Mesendoderm (in vitro differentiated cells): ENCODE results near the gene PPAN.

Source experiments
- DNase-seq: peaks from one replicate; pipeline ENCODE4 v3.0.0; 2013
- H2AK5ac ChIP-seq: 2 replicates; pipeline ENCODE4 v1.6.1; 2013; ENCODE audit warnings: low read length, inconsistent platforms
- H2BK120ac ChIP-seq: 2 replicates; pipeline ENCODE4 v1.6.1; 2013; ENCODE audit warnings: low read depth, mild to moderate bottlenecking, low read length, moderate library complexity, mixed read lengths
- H2BK15ac ChIP-seq: replicated peaks from 2 replicates; pipeline ENCODE4 v1.6.1; 2013; ENCODE audit warnings: low read depth, mild to moderate bottlenecking, moderate library complexity
- H2BK5ac ChIP-seq: 2 replicates; pipeline ENCODE4 v1.6.1; 2013; ENCODE audit warnings: low read length, inconsistent platforms
- H3K18ac ChIP-seq: 2 replicates; pipeline ENCODE4 v1.6.1; 2013; ENCODE audit warnings: mild to moderate bottlenecking, low read length, mixed read lengths
- H3K23ac ChIP-seq: one replicate; pipeline ENCODE4 v1.6.1; 2013; ENCODE audit warnings: low read length
- H3K27ac ChIP-seq: 2 replicates; pipeline ENCODE4 v1.5.1; 2013; ENCODE audit warnings: low read depth, mild to moderate bottlenecking, inconsistent platforms, low read length, moderate library complexity
- H3K27me3 ChIP-seq: 2 replicates; pipeline ENCODE4 v1.6.1; 2013; ENCODE audit warnings: low read length, control low read depth, mild to moderate bottlenecking, inconsistent platforms; ENCODE audit not compliant: insufficient read depth, poor library complexity
- H3K36me3 ChIP-seq: 2 replicates; pipeline ENCODE4 v1.6.1; 2013; ENCODE audit warnings: low read length, inconsistent platforms; ENCODE audit not compliant: control insufficient read depth, insufficient read depth
- H3K4ac ChIP-seq: one replicate; pipeline ENCODE4 v1.6.1; 2013; ENCODE audit warnings: low read depth, mild to moderate bottlenecking, low read length, moderate library complexity
- H3K4me1 ChIP-seq: 2 replicates; pipeline ENCODE4 v1.6.1; 2013; ENCODE audit warnings: low read depth, low read length, inconsistent platforms; ENCODE audit not compliant: control insufficient read depth
- H3K4me2 ChIP-seq: 2 replicates; pipeline ENCODE4 v1.6.1; 2013; ENCODE audit warnings: low read length
- H3K4me3 ChIP-seq: 2 replicates; pipeline ENCODE4 v1.5.1; 2013; ENCODE audit warnings: mild to moderate bottlenecking, low read length
- H3K56ac ChIP-seq: one replicate; pipeline ENCODE4 v1.6.1; 2013; ENCODE audit warnings: low read length
- H3K79me1 ChIP-seq: 2 replicates; pipeline ENCODE4 v1.6.1; 2013; ENCODE audit warnings: low read length, inconsistent platforms
- H3K79me2 ChIP-seq: 2 replicates; pipeline ENCODE4 v1.6.1; 2013; ENCODE audit warnings: mild to moderate bottlenecking, low read length; ENCODE audit not compliant: control insufficient read depth, insufficient read depth
- H3K9ac ChIP-seq: 2 replicates; pipeline ENCODE4 v1.6.1; 2013; ENCODE audit warnings: low read length, inconsistent platforms
- H4K5ac ChIP-seq: one replicate; pipeline ENCODE4 v1.6.1; 2013; ENCODE audit warnings: low read length
- H4K8ac ChIP-seq: one replicate; pipeline ENCODE4 v1.6.1; 2013; ENCODE audit warnings: low read depth, mild to moderate bottlenecking, control low read depth, low read length, moderate library complexity
- WGBS: extraction: QIAGEN DNeasy Blood & Tissue Kit; methylation state at CpG from one replicate; pipeline ENCODE4 v1.1.7; 2013; ENCODE audit warnings: low lambda C conversion rate, missing lambda C conversion rate; ENCODE audit not compliant: insufficient coverage; ENCODE audit errors: extremely low coverage; 5-methylcytosine and 5-hydroxymethylcytosine counted together

Gene PPAN

GRCh38 chr19:10137751-10138682 is 31.9 kb downstream of the PPAN start:
- Histone ChIP-seq H3K4me2 (no peak overlapping the region), H2AK5ac (no peak overlapping the region), H3K4me1 (no peaks in the 10 kb centered on the region), H4K8ac (no peak overlapping the region), H3K79me2 (no peaks in the 10 kb centered on the region), H3K18ac (no peak overlapping the region), H3K56ac (no peak overlapping the region), H3K36me3 (peaks cover 45% of the 10 kb centered on the region), H3K4ac (no peak overlapping the region), H3K23ac (no peak overlapping the region), H4K5ac (no peak overlapping the region), H2BK15ac (no peak overlapping the region), H2BK5ac (no peak overlapping the region), H2BK120ac (no peak overlapping the region), H3K79me1 (no peaks in the 10 kb centered on the region), H3K9ac (no peak overlapping the region), H3K27ac (no peak overlapping the region), H3K4me3 (no peak overlapping the region), H3K27me3 (no peaks in the 10 kb centered on the region)
- no peak for DNase-seq
- no CpG with 5 or more reads among the region's 38 CpGs for WGBS

- Histone ChIP-seq H3K27me3 (no peaks in the 10 kb centered on the region), H4K8ac (no peak overlapping the region), H2AK5ac (no peak overlapping the region), H3K79me2 (no peaks in the 10 kb centered on the region), H3K23ac (no peak overlapping the region), H3K36me3 (peaks cover 40% of the 10 kb centered on the region), H3K4me3 (no peak overlapping the region), H2BK15ac (no peak overlapping the region), H2BK5ac (no peak overlapping the region), H3K4me2 (no peak overlapping the region), H3K4me1 (no peaks in the 10 kb centered on the region), H3K27ac (no peak overlapping the region), H4K5ac (no peak overlapping the region), H3K56ac (no peak overlapping the region), H3K18ac (no peak overlapping the region), H2BK120ac (no peak overlapping the region), H3K79me1 (no peaks in the 10 kb centered on the region), H3K4ac (no peak overlapping the region), H3K9ac (no peak overlapping the region)
- no peak for DNase-seq
- no CpG with 5 or more reads among the region's 27 CpGs for WGBS
These were observed 33.0 kb downstream of the PPAN start for GRCh38 chr19:10138879-10139795.

- H3K27me3 ChIP-seq: no peaks in the 10 kb centered on the region
- no peak overlapping the region for H2BK5ac ChIP-seq
- no peaks in the 10 kb centered on the region for H3K79me1 ChIP-seq
- no peak overlapping the region for H2BK15ac ChIP-seq
- no peaks in the 10 kb centered on the region for H3K4me1 ChIP-seq
- no peak overlapping the region for H3K23ac ChIP-seq
- no peak overlapping the region for H3K9ac ChIP-seq
- WGBS: no CpG with 5 or more reads among the region's 23 CpGs
- no peak for DNase-seq
- H3K18ac ChIP-seq: no peak overlapping the region
- no peak overlapping the region for H3K27ac ChIP-seq
- H3K4me3 ChIP-seq: no peak overlapping the region
- H3K36me3 ChIP-seq: peaks cover 43% of the 10 kb centered on the region
- no peak overlapping the region for H3K56ac ChIP-seq
- no peak overlapping the region for H2AK5ac ChIP-seq
- H4K8ac ChIP-seq: no peak overlapping the region
- no peak overlapping the region for H2BK120ac ChIP-seq
- no peak overlapping the region for H4K5ac ChIP-seq
- H3K4me2 ChIP-seq: no peak overlapping the region
- H3K79me2 ChIP-seq: no peaks in the 10 kb centered on the region
- no peak overlapping the region for H3K4ac ChIP-seq
These were observed 33.8 kb downstream of the PPAN start for GRCh38 chr19:10139952-10140351.

GRCh38 chr19:10141479-10141878 is 35.3 kb downstream of the PPAN start:
- Histone ChIP-seq H3K36me3 (peaks cover 49% of the 10 kb centered on the region), H3K4ac (no peak overlapping the region)
- no CpG with 5 or more reads among the region's 13 CpGs for WGBS

GRCh38 chr19:10141973-10142372 is 35.8 kb downstream of the PPAN start:
- no peaks in the 10 kb centered on the region for H3K79me1 ChIP-seq
- H3K27me3 ChIP-seq: no peaks in the 10 kb centered on the region
- no peak overlapping the region for H3K18ac ChIP-seq
- no peak for DNase-seq
- no peak overlapping the region for H2BK15ac ChIP-seq
- H4K8ac ChIP-seq: no peak overlapping the region
- H2AK5ac ChIP-seq: no peak overlapping the region
- no peak overlapping the region for H3K4me2 ChIP-seq
- no peak overlapping the region for H3K4me3 ChIP-seq
- no peak overlapping the region for H3K56ac ChIP-seq
- no peak overlapping the region for H2BK120ac ChIP-seq
- H3K79me2 ChIP-seq: no peaks in the 10 kb centered on the region
- no peak overlapping the region for H3K23ac ChIP-seq
- H3K27ac ChIP-seq: no peak overlapping the region
- WGBS: no CpG with 5 or more reads among the region's 18 CpGs
- H3K4ac ChIP-seq: no peak overlapping the region
- no peak overlapping the region for H3K9ac ChIP-seq
- H3K4me1 ChIP-seq: no peaks in the 10 kb centered on the region
- peaks cover 47% of the 10 kb centered on the region for H3K36me3 ChIP-seq
- no peak overlapping the region for H4K5ac ChIP-seq
- H2BK5ac ChIP-seq: no peak overlapping the region

More at GRCh38 chr19:10141479-10141878, 35.3 kb downstream of the PPAN start:
- no peak overlapping the region for H4K5ac ChIP-seq
- no peak overlapping the region for H3K18ac ChIP-seq
- H3K79me2 ChIP-seq: no peaks in the 10 kb centered on the region
- no peaks in the 10 kb centered on the region for H3K4me1 ChIP-seq
- no peak overlapping the region for H3K4me3 ChIP-seq
- H3K27me3 ChIP-seq: no peaks in the 10 kb centered on the region
- H3K56ac ChIP-seq: no peak overlapping the region
- no peak overlapping the region for H3K9ac ChIP-seq
- no peak overlapping the region for H2AK5ac ChIP-seq
- no peak for DNase-seq
- no peak overlapping the region for H3K4me2 ChIP-seq
- no peak overlapping the region for H2BK5ac ChIP-seq
- no peak overlapping the region for H2BK15ac ChIP-seq
- no peak overlapping the region for H2BK120ac ChIP-seq
- H3K23ac ChIP-seq: no peak overlapping the region
- no peaks in the 10 kb centered on the region for H3K79me1 ChIP-seq
- H3K27ac ChIP-seq: no peak overlapping the region
- no peak overlapping the region for H4K8ac ChIP-seq
